ENCODE measurements around the gene CMTM5.

GRCh38 chr14:23381871-23382270 is 5.0 kb downstream of the CMTM5 start:
- TF ChIP-seq, protein P1, sequence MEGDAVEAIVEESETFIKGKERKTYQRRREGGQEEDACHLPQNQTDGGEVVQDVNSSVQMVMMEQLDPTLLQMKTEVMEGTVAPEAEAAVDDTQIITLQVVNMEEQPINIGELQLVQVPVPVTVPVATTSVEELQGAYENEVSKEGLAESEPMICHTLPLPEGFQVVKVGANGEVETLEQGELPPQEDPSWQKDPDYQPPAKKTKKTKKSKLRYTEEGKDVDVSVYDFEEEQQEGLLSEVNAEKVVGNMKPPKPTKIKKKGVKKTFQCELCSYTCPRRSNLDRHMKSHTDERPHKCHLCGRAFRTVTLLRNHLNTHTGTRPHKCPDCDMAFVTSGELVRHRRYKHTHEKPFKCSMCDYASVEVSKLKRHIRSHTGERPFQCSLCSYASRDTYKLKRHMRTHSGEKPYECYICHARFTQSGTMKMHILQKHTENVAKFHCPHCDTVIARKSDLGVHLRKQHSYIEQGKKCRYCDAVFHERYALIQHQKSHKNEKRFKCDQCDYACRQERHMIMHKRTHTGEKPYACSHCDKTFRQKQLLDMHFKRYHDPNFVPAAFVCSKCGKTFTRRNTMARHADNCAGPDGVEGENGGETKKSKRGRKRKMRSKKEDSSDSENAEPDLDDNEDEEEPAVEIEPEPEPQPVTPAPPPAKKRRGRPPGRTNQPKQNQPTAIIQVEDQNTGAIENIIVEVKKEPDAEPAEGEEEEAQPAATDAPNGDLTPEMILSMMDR (IDR thresholded peaks at IDR 0.05 in 2 of 3, conservative IDR thresholded peaks at IDR 0.05 in 1 of 3; ENCODE audit: borderline replicate concordance in 1 of 3, insufficient read depth in 1 of 3, low read depth in 2 of 3, low read length in 2 of 3) = no peak
- TF ChIP-seq POLR2AphosphoS5 (IDR thresholded peaks at IDR 0.05; ENCODE audit: low read depth, low read length) = no peak
- TF ChIP-seq SIN3A (IDR thresholded peaks at IDR 0.05; ENCODE audit: low read depth) = no peak
- TF ChIP-seq REST (IDR thresholded peaks at IDR 0.05; ENCODE audit: low read depth) = no peak
- no peak for TF ChIP-seq POLR2A (IDR thresholded peaks at IDR 0.05; ENCODE audit: borderline replicate concordance, extremely low read depth, insufficient read depth, insufficient read length)
- TF ChIP-seq, protein P2, sequence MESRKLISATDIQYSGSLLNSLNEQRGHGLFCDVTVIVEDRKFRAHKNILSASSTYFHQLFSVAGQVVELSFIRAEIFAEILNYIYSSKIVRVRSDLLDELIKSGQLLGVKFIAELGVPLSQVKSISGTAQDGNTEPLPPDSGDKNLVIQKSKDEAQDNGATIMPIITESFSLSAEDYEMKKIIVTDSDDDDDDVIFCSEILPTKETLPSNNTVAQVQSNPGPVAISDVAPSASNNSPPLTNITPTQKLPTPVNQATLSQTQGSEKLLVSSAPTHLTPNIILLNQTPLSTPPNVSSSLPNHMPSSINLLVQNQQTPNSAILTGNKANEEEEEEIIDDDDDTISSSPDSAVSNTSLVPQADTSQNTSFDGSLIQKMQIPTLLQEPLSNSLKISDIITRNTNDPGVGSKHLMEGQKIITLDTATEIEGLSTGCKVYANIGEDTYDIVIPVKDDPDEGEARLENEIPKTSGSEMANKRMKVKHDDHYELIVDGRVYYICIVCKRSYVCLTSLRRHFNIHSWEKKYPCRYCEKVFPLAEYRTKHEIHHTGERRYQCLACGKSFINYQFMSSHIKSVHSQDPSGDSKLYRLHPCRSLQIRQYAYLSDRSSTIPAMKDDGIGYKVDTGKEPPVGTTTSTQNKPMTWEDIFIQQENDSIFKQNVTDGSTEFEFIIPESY (IDR thresholded peaks at IDR 0.05; ENCODE audit: extremely low read depth, insufficient replicate concordance, low read length) = no peak
- TF ChIP-seq EZH2phosphoT487 (IDR thresholded peaks at IDR 0.05; ENCODE audit: borderline replicate concordance) = no peak
- TF ChIP-seq ZNF274 (IDR thresholded peaks at IDR 0.05; ENCODE audit: low read depth, low read length) = no peak
- TF ChIP-seq EGR1 (IDR thresholded peaks at IDR 0.05; ENCODE audit: low read depth) = no peak
- no peak for TF ChIP-seq YY1 (IDR thresholded peaks at IDR 0.05; ENCODE audit: extremely low read depth, insufficient replicate concordance, low read depth, low read length)
- TF ChIP-seq TCF7L2 (IDR thresholded peaks at IDR 0.05; ENCODE audit: borderline replicate concordance, extremely low read depth, insufficient read depth, insufficient read length) = no peak
- no peak for TF ChIP-seq EZH2 (IDR thresholded peaks at IDR 0.05)

Data from HCT116 (cell line).